ENCODE measurements around the gene EML1.

The EML1 gene

GRCh38 chr14:99785426-99785825 lies 7.8 kb upstream of the EML1 start:
- no peak for TF ChIP-seq CTCF (IDR thresholded peaks at IDR 0.05; ENCODE audit: low read depth, low read length)
- no peak overlapping the region for H3K4me3 ChIP-seq (ENCODE audit: low read depth, low read length)

GRCh38 chr14:99786511-99786989 lies 6.7 kb upstream of the EML1 start:
- no peak overlapping the region for H3K4me3 ChIP-seq (ENCODE audit: low read depth, low read length)
- no peak for TF ChIP-seq CTCF (IDR thresholded peaks at IDR 0.05; ENCODE audit: low read depth, low read length)

- H3K4me3 ChIP-seq (ENCODE audit: low read depth, low read length): no peak overlapping the region
Observed at GRCh38 chr14:99788713-99789112, 4.5 kb upstream of the EML1 start.

GRCh38 chr14:99789581-99789980 lies 3.6 kb upstream of the EML1 start:
- no peak for TF ChIP-seq CTCF (IDR thresholded peaks at IDR 0.05; ENCODE audit: low read depth, low read length)
- H3K4me3 ChIP-seq (ENCODE audit: low read depth, low read length): no peak overlapping the region

More at GRCh38 chr14:99788713-99789112, 4.5 kb upstream of the EML1 start:
- no peak for TF ChIP-seq CTCF (IDR thresholded peaks at IDR 0.05; ENCODE audit: low read depth, low read length)

- no peak overlapping the region for H3K4me3 ChIP-seq (ENCODE audit: low read depth, low read length)
Observed at GRCh38 chr14:99790201-99790977, 2.8 kb upstream of the EML1 start.

GRCh38 chr14:99790978-99791376 lies 2.2 kb upstream of the EML1 start:
- no peak for TF ChIP-seq CTCF (IDR thresholded peaks at IDR 0.05; ENCODE audit: low read depth, low read length)

More at GRCh38 chr14:99790201-99790977, 2.8 kb upstream of the EML1 start:
- TF ChIP-seq CTCF (IDR thresholded peaks at IDR 0.05; ENCODE audit: low read depth, low read length): no peak

GRCh38 chr14:99791476-99792209 lies 1.6 kb upstream of the EML1 start:
- TF ChIP-seq CTCF (IDR thresholded peaks at IDR 0.05; ENCODE audit: low read depth, low read length): no peak
- H3K4me3 ChIP-seq (ENCODE audit: low read depth, low read length): no peak overlapping the region

More at GRCh38 chr14:99790978-99791376, 2.2 kb upstream of the EML1 start:
- H3K4me3 ChIP-seq (ENCODE audit: low read depth, low read length): no peak overlapping the region

All from WI38 (cell line).